Activated CD4-positive, CD25-positive, alpha-beta regulatory T cell treated with anti-CD3 and anti-CD28 coated beads, Interleukin-2, amount 50 U/mL, for 72 hours (primary cell): ENCODE data around the gene RAP1GAP2.

Source experiments
- DNase-seq: peaks from one replicate; pipeline ENCODE4 v3.0.0; 2021

The RAP1GAP2 gene

GRCh38 chr17:2950846-2951245 is 154.6 kb downstream of the RAP1GAP2 start:
- no peak for DNase-seq

GRCh38 chr17:2952174-2952845 is 156.1 kb downstream of the RAP1GAP2 start:
- no peak for DNase-seq

DNA sequence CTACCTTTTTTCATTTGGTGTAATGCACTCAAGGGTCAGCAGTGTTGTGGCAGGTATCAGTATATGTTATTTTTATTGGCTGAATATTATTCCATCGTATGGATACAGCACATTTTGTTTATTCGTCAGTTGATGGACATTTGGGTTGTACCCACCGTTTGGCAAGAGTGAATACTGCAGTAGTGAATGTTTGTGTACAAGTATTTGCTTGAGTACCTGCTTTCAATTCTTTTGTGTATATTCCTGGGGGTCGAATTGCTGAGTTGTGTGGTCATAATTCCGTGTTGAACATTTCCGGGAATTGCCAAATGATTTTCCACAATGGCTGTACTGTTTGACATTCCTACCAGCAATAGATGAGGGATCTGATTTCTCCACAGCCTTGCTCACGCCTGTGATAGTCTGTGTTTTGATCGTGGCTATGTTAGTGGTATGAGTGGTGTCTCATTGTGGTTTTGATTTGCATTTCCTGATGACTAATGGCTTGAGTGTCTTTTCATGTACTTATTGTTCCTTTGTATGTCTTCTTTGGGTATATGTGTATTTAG is 158.7 kb downstream of the RAP1GAP2 start:
- DNase-seq, result no peak

DNA sequence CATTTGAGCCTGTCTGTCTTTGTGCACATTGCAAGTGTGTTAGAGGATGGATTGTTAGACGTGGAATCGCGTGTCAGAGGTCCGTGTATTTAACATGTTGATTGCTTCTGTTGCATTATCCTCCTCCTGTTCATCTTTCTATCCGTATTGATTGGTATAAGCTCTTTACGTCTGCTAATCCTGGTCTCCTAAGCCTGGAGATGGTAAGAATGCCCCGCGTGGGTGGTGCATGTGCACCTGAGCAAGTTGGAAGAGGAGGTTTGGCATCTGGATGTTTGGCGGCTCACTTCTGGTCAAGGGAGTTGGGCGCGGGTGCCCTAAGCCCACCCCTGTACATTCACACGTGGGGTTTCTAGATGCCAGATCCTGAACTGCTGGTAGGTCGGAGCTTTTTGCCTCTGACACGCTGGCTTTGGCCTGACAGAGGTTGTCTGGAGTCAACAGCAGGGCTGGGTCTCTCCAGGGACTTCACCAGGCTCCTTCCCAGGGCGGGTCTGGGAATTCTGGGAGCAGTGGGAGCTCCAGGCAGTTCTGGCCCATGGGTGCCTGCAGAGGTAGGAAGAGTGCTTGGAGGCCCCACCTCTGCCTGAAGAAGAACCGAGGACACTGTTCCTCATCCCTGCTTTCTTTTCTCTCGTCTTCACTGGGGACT is 159.8 kb downstream of the RAP1GAP2 start:
- DNase-seq, result no peak

GRCh38 chr17:2957631-2958286 is 161.5 kb downstream of the RAP1GAP2 start:
- no peak for DNase-seq

- DNase-seq, result no peak
Observed at GRCh38 chr17:2958706-2959222, 162.5 kb downstream of the RAP1GAP2 start.

DNA sequence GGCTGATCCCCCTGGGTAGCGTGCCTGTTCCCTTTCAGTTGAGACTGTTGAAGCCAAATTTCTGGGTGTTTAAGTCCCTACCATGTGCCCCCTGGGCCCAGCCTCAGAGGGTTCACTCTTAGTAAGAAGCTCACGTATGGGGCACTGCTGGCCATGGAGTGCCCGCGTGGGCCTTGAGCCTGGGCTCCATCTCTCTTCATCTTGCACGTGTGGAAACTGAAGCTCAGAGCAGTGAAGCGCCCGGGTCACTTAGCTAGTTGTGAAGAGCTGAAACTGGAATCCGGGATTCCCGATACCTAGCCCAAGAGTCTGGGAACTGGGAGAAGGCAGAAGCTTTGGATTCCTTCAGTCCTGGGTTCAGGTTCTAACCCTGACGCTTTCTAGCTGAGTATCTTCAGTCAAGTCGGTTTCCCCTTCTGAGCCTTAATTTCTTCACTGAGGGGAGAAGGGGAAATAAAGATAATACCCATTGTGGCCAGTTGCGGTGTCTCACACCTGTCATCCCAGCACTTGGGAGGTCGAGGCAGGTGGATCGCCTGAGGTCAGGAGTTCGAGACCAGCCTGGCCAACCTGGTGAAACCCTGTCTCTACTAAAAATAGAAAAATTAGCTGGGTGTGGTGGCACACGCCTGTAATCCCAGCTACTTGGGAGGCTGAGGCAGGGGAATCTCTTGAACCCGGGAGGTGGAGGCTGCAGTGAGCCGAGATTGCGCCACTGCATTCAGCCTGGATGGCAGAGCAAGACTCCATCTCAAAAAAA is 163.3 kb downstream of the RAP1GAP2 start:
- no peak for DNase-seq

- no peak for DNase-seq
Observed at GRCh38 chr17:2961446-2961845, 165.2 kb downstream of the RAP1GAP2 start.

DNA sequence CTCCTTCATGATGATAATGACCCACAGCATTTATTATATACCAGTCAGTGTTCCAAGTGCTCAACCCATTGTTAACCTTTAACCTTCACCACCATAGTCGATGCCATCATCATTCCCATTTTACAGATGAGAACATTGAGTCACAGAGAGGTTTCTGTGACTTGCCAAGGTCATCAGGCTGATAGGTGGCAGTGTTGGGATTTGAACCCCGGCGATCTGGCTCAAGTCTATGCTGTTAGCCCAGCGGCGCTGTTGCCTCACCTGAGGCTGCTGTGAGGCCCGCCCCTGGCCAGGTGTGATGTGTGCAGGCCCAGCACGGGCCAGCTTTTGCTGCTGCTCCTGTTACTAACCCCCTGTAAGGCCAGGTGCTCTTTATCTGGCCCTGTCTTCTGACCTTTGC is 166.0 kb downstream of the RAP1GAP2 start:
- DNase-seq, result no peak

DNA sequence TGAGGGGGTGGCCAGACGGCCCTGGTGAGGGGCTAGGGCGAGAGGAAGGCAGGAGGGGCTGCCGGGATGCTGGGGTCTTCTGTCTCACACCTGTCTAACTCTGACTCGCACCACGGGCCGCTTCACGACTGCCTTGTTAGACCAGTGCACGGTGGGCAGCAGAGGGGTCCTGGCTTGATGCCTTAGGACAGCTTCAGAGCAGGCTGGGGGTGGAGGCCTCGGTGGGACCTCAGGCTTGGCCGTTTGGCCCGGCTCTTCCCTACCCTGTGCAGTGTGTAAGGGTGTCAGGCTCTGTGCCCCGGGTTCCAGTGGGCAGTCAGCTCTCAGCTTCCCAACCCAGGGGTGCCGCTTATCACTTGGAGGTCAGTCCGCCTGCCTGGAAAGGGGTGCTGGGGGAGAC is 166.5 kb downstream of the RAP1GAP2 start:
- no peak for DNase-seq

DNA sequence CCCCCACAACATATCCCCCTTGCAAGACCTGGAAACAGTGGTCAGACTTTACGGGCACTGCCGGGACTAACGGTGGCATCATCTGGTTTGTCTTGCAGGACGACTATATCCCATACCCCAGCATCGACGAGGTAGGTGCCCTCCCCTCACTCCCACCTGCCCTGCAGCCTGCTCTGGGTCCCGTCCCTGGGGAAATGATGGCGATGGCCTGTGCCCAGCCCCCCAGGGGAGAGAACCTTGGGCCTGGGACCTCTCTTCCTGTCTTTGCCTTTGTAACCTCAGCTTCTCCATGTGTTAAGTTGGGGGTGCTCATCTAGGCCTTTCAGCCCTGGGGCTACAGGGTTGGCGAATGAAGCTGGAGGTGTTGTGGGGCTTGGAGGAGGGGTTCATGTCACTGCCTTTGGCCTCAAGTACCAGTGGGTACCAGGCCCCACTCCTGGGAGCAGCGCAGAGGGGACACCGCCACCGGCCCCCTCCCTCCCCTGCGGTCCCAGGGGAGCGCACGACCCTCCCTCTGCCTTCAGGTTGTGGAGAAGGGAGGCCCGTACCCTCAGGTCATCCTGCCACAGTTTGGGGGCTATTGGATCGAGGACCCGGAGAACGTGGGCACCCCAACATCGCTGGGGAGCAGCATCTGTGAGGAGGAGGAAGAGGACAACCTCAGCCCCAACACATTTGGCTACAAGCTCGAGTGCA is 167.2 kb downstream of the RAP1GAP2 start:
- no peak for DNase-seq

- no peak for DNase-seq
Observed at GRCh38 chr17:2964028-2964356, 167.8 kb downstream of the RAP1GAP2 start.

DNA sequence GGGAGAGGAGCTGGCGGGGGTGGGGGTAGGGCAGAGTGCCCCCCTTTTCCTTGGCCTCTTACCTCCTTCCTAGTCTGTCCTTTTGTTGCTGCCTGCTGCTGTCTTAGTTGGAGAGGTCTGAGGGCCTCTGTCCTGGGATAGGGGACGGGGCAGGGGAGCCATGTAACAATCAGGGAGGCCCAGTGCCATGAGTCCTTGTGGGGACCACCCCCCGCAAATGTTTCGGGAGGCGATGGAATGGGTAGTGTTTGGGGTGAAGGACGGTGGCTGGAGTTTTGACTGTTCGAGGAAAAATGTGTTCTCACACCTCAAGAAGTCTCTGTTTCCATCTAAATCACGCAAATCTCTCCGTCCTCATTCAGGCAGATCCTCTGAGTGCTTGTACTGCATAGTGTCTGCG is 168.1 kb downstream of the RAP1GAP2 start:
- DNase-seq, result no peak

GRCh38 chr17:2964831-2965230 is 168.6 kb downstream of the RAP1GAP2 start:
- DNase-seq, result no peak

DNA sequence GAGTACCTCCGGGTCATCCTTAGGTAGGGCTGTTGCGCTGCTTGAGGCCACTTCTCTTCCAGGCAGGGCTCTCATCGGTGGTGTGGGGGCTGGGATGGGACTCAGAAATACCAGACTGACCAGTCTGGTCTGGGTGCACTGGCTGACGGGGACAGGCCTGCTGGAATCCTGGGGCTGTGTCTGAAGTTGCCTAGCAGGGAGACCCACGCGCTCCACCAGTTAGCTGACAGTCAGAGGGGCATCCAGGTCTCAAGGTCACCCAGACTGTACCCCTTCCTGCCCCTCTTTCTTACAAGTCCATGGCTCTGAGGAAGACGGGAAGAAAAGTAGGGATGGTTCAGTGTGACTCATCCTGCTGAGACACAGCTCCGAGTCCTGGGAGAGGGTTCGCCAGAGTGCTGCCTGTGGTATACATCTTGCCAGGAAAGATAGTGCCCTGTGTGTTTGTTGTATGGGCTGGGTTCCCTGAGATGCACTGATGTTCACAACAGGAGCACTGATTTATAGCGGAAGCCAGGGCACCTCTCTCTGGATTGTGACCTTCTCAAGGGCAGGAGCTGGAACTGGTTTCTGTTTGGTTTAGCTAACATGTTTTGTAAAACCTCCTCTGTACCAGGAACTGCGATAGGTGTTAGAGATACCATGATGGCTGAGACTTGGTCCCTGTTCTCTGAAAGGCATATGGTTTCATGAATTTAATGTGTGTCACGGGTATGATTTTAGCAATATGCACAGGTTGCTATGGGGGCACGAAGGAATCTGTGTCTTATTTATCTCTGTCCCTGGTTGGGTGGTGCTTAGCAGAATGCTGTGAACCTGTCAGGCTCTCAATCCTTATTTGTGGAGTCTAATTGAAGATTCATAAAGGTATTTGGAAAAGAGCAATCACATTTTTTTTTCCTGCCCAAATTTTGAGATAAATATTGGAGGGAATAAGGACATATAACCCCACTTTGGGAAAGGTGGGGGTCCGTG is 169.7 kb downstream of the RAP1GAP2 start:
- no peak for DNase-seq

GRCh38 chr17:2967515-2967914 is 171.3 kb downstream of the RAP1GAP2 start:
- DNase-seq, result no peak

DNA sequence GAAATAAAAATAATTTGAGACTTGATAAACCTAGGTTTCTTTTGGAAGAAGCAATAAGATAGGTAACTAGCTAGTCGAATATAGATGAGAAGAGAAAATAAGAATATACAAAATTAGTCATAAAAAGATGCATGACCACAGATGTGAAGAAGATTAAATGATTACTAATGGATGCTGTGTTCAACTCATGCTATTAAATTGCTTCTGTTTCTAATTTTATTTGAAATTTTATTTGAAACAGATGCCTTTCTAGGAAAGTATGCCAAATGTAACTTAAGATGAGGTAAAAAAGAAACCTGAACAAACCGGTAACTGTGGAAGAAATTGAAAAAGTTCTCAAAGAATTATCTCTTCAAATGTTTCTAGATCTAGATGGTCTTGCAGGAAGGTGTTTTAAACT is 175.6 kb downstream of the RAP1GAP2 start:
- DNase-seq, result no peak

- no peak for DNase-seq
Observed at GRCh38 chr17:2972749-2973148, 176.5 kb downstream of the RAP1GAP2 start.

DNA sequence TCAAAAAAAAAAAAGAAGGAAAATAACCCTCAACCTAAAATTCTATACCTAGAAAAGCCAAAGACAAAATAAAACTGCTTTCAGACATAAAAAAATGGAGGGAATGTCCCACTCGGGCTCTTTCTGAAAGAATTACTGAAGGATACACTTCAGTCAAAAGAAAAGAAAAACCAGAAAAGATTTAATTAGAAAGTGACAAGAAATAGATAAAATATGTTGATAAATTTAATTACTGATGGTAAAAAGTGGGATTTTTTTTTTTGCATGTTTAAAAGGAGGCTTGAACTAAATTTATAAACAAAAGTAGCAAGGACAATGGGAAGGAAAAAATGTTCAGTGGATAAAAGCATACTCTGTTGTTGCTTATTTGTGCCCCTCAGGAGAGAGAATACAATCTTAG is 178.1 kb downstream of the RAP1GAP2 start:
- no peak for DNase-seq

DNA sequence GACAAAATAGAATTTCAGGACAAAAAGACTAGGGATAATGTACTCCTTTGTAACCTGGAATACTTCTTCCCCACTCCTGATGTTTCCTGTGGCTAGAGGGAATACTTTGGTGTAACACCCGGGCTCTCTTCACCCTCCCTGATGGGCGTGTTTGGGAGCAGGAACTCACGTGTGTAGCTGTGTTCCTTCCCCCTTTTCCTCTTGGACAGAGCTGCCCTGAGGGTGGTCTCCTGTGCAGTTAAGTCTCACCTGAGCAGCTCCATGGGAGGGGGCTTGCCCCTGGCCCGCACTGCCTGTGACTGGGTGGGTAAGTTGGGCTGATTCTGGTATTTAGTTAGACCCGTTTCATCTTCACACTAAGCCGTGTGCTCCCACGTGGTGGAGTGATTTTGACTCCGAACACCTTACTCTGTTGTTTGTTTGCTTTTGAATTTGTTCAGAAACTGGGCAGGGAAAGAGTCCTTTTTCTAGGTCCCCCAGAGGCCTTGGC is 179.3 kb downstream of the RAP1GAP2 start:
- DNase-seq, result no peak

DNA sequence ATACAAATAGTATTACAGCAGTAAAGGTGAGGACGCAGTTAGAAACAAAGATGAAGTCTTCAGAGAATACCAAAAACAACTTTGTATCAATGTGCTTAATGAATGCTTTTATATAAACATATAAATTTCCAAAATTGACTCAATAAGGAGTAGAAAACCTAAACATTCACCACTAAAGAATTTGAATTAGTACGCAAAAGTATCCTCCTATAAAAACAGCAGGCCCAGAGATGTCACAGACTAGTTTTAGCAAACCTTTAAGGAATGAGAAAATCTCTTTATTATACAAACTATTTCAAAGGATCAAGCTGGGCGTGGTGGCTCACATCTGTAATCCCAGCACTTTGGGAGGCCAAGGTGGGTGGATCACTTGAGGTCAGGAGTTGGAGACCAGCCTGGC is 180.9 kb downstream of the RAP1GAP2 start:
- no peak for DNase-seq
